Measurements from ENCODE around the gene PEAR1. TPM values are rescaled to one million over a fixed set of nuclear protein-coding genes. Genes with fewer than 3 reads are reported as not detected.

Gene PEAR1
- total RNA-seq, 1 donor = 12.1 TPM

GRCh38 chr1:156903328-156904091 is 10.0 kb downstream of the PEAR1 start:
- TF ChIP-seq CTCF (IDR thresholded peaks at IDR 0.05; ENCODE audit: insufficient read depth, low read depth, low read length) = no peak
- H3K4me3 ChIP-seq (ENCODE audit: low read depth, low read length) = no peak overlapping the region
- no peak for DNase-seq (ENCODE audit: low read depth)

GRCh38 chr1:156904187-156904959 is 10.9 kb downstream of the PEAR1 start:
- DNase-seq (ENCODE audit: low read depth) = no peak
- TF ChIP-seq CTCF (IDR thresholded peaks at IDR 0.05; ENCODE audit: insufficient read depth, low read depth, low read length) = no peak
- H3K4me3 ChIP-seq (ENCODE audit: low read depth, low read length) = no peak overlapping the region

GRCh38 chr1:156905176-156905575 is 11.7 kb downstream of the PEAR1 start:
- DNase-seq (ENCODE audit: low read depth) = no peak
- no peak for TF ChIP-seq CTCF (IDR thresholded peaks at IDR 0.05; ENCODE audit: insufficient read depth, low read depth, low read length)
- H3K4me3 ChIP-seq (ENCODE audit: low read depth, low read length) = no peak overlapping the region

GRCh38 chr1:156905651-156906050 is 12.1 kb downstream of the PEAR1 start:
- no peak for DNase-seq (ENCODE audit: low read depth)
- no peak for TF ChIP-seq CTCF (IDR thresholded peaks at IDR 0.05; ENCODE audit: insufficient read depth, low read depth, low read length)
- H3K4me3 ChIP-seq (ENCODE audit: low read depth, low read length) = no peak overlapping the region

- H3K4me3 ChIP-seq (ENCODE audit: low read depth, low read length) = no peak overlapping the region
- no peak for TF ChIP-seq CTCF (IDR thresholded peaks at IDR 0.05; ENCODE audit: insufficient read depth, low read depth, low read length)
- no peak for DNase-seq (ENCODE audit: low read depth)
Observed at GRCh38 chr1:156906206-156906906, 12.8 kb downstream of the PEAR1 start.

- no peak for DNase-seq (ENCODE audit: low read depth)
- TF ChIP-seq CTCF (IDR thresholded peaks at IDR 0.05; ENCODE audit: insufficient read depth, low read depth, low read length) = no peak
- H3K4me3 ChIP-seq (ENCODE audit: low read depth, low read length) = no peak overlapping the region
Observed at GRCh38 chr1:156908541-156908940, 15.0 kb downstream of the PEAR1 start.
